H1 (cell line): ENCODE measurements around the gene HOOK1. TPM values are rescaled to one million over a fixed set of nuclear protein-coding genes. Genes with fewer than 3 reads are reported as not detected.

Source experiments
- CTCF ChIA-PET: fragments of 300-600 bp; sonication (Branson Sonifier 250); formaldehyde crosslinking; loops from one replicate; lab custom pipeline; 2021; ENCODE audit not compliant: partially characterized antibody; lab: Charles Lee
- POLR2A ChIA-PET: fragments of 300-600 bp; sonication (Branson Sonifier 250); formaldehyde crosslinking; loops from one replicate; lab custom pipeline; 2021; ENCODE audit warnings: inconsistent platforms; ENCODE audit not compliant: partially characterized antibody; lab: Charles Lee
- DNase-seq, 2 experiments: peaks; one replicate each; pipeline versions ENCODE4 v3.0.0 to v3.0.0-alpha.2; 2010 to 2022; ENCODE audit warnings: low spot score in 2 of 2, low read depth in 1 of 2, mixed read lengths in 1 of 2
- FAIRE-seq: peaks from 2 replicates; lab custom pipeline; 2011; peaks lifted over from hg19 to GRCh38; lab: Jason Lieb, UNC
- H2AFZ ChIP-seq: 2 replicates; pipeline ENCODE4 v1.8.1; 2012; ENCODE audit warnings: low read length, inconsistent platforms
- H2AK5ac ChIP-seq: 2 replicates; pipeline ENCODE4 v1.6.1; 2013; ENCODE audit warnings: low read depth, low read length
- H2BK120ac ChIP-seq: replicated peaks from 2 replicates; pipeline ENCODE3; 2013; ENCODE audit warnings: low read depth, low read length, inconsistent platforms
- H2BK12ac ChIP-seq: 2 replicates; pipeline ENCODE4 v1.6.1; 2013; ENCODE audit warnings: low read depth, low read length
- H2BK15ac ChIP-seq: 2 replicates; pipeline ENCODE4 v1.6.1; 2013; ENCODE audit warnings: low read length
- H2BK20ac ChIP-seq: 2 replicates; pipeline ENCODE4 v1.6.1; 2013; ENCODE audit warnings: low read length
- H2BK5ac ChIP-seq: 2 replicates; pipeline ENCODE4 v1.6.1; 2013; ENCODE audit warnings: low read depth, low read length
- H3K14ac ChIP-seq: 2 replicates; pipeline ENCODE4 v1.6.1; 2013; ENCODE audit warnings: inconsistent platforms; ENCODE audit not compliant: insufficient read length
- H3K18ac ChIP-seq: 2 replicates; pipeline ENCODE4 v1.6.1; 2013; ENCODE audit warnings: low read length; ENCODE audit errors: extremely low read depth
- H3K23ac ChIP-seq: 2 replicates; pipeline ENCODE4 v1.6.1; 2013; ENCODE audit warnings: inconsistent platforms; ENCODE audit not compliant: insufficient read length
- H3K23me2 ChIP-seq: 2 replicates; pipeline ENCODE4 v1.6.1; 2013; ENCODE audit warnings: low read depth, low read length
- H3K27ac ChIP-seq: 2 replicates; pipeline ENCODE4 v1.6.1; 2011; ENCODE audit warnings: low read depth, low read length, inconsistent platforms
- H3K27me3 ChIP-seq, 4 experiments: replicated peaks in 1 of 4; 1 replicate in 1 of 4; 2 replicates in 3 of 4; pipeline versions ENCODE4 v1.6.1 to v1.8.1; 2011 to 2013; ENCODE audit warnings: low read length in 3 of 4, mild to moderate bottlenecking in 3 of 4, inconsistent platforms in 2 of 4, mixed read lengths in 2 of 4, moderate library complexity in 1 of 4; ENCODE audit not compliant: control insufficient read depth in 3 of 4, insufficient read depth in 3 of 4; ENCODE audit errors: extremely low read depth in 1 of 4
- H3K36me3 ChIP-seq, 4 experiments: 2 replicates each; pipeline versions ENCODE4 v1.6.1 to v1.8.1; 2011 to 2013; ENCODE audit warnings: mild to moderate bottlenecking in 4 of 4, low read length in 3 of 4, moderate library complexity in 2 of 4, control low read depth in 1 of 4, inconsistent platforms in 1 of 4; ENCODE audit not compliant: insufficient read depth in 4 of 4, control insufficient read depth in 2 of 4
- H3K4ac ChIP-seq: replicated peaks from 2 replicates; pipeline ENCODE3; 2013; ENCODE audit warnings: low read length, low read depth, mixed read lengths, inconsistent platforms; ENCODE audit not compliant: insufficient read length
- H3K4me1 ChIP-seq, 4 experiments: replicated peaks in 1 of 4; 1 replicate in 1 of 4; 2 replicates in 3 of 4; pipeline versions ENCODE4 v1.6.1 to v1.8.1; 2011 to 2013; ENCODE audit warnings: low read length in 3 of 4, inconsistent platforms in 2 of 4, mixed read lengths in 1 of 4; ENCODE audit not compliant: insufficient read depth in 4 of 4, control insufficient read depth in 3 of 4
- H3K4me2 ChIP-seq, 2 experiments: 2 replicates each; pipeline versions ENCODE4 v1.6.1 to v1.8.1; 2011 to 2013; ENCODE audit warnings: low read depth in 2 of 2, low read length in 2 of 2, control low read depth in 1 of 2, inconsistent platforms in 1 of 2, mild to moderate bottlenecking in 1 of 2; ENCODE audit not compliant: insufficient read depth in 1 of 2
- H3K4me3 ChIP-seq, 4 experiments: fragments of 200-600, 300-600 bp in 1 of 4; sonication (generic), shearing (Covaris generic), sonication (Bioruptor Twin) in 1 of 4; 2 replicates each; pipeline versions ENCODE4 v1.5.1 to v1.8.1; 2011 to 2016; ENCODE audit warnings: low read length in 4 of 4, low read depth in 3 of 4, control low read depth in 2 of 4, inconsistent platforms in 2 of 4, mild to moderate bottlenecking in 2 of 4, mixed read lengths in 1 of 4, moderate library complexity in 1 of 4; ENCODE audit not compliant: insufficient read depth in 2 of 4; ENCODE audit errors: extremely low read depth in 1 of 4
- H3K56ac ChIP-seq: replicated peaks from 2 replicates; pipeline ENCODE3; 2013; ENCODE audit warnings: low read depth, mild to moderate bottlenecking, mixed read lengths, low read length, inconsistent platforms; ENCODE audit not compliant: insufficient read length
- H3K79me1 ChIP-seq: 2 replicates; pipeline ENCODE4 v1.6.1; 2013; ENCODE audit warnings: low read depth, low read length, control low read depth
- H3K79me2 ChIP-seq, 2 experiments: 2 replicates each; pipeline versions ENCODE4 v1.6.1 to v1.8.1; 2012 to 2013; ENCODE audit warnings: low read length in 2 of 2, mild to moderate bottlenecking in 2 of 2, inconsistent platforms in 1 of 2; ENCODE audit not compliant: insufficient read depth in 2 of 2, control insufficient read depth in 1 of 2
- H3K9ac ChIP-seq, 4 experiments: replicated peaks in 1 of 4; 1 replicate in 1 of 4; 2 replicates in 3 of 4; pipeline versions ENCODE4 v1.6.1 to v1.8.1; 2011 to 2013; ENCODE audit warnings: low read depth in 3 of 4, low read length in 3 of 4, control low read depth in 2 of 4, mild to moderate bottlenecking in 2 of 4, moderate library complexity in 2 of 4, inconsistent platforms in 1 of 4; ENCODE audit errors: extremely low read depth in 1 of 4
- H3K9me3 ChIP-seq, 2 experiments: 2 replicates each; pipeline versions ENCODE4 v1.6.1 to v1.8.1; 2012 to 2013; ENCODE audit warnings: mild to moderate bottlenecking in 2 of 2, moderate library complexity in 2 of 2, control low read depth in 1 of 2, inconsistent platforms in 1 of 2, low read depth in 1 of 2, low read length in 1 of 2, mixed read lengths in 1 of 2; ENCODE audit not compliant: insufficient read depth in 2 of 2
- H4K20me1 ChIP-seq, 2 experiments: replicated peaks in 1 of 2; 2 replicates each; pipeline versions ENCODE3 to v1.8.1; 2011 to 2013; ENCODE audit warnings: inconsistent platforms in 2 of 2, low read length in 2 of 2, mild to moderate bottlenecking in 1 of 2; ENCODE audit not compliant: insufficient read depth in 2 of 2, control insufficient read depth in 1 of 2
- H4K5ac ChIP-seq: 2 replicates; pipeline ENCODE4 v1.6.1; 2013; ENCODE audit warnings: low read length, low read depth, mixed read lengths, inconsistent platforms; ENCODE audit not compliant: insufficient read length
- H4K8ac ChIP-seq: 2 replicates; pipeline ENCODE4 v1.8.0; 2013; ENCODE audit warnings: mild to moderate bottlenecking, moderate library complexity, low read length, inconsistent platforms; ENCODE audit not compliant: insufficient read depth; ENCODE audit errors: extremely low read depth
- H4K91ac ChIP-seq: replicated peaks from 2 replicates; pipeline ENCODE3; 2013; ENCODE audit warnings: low read length, mixed read lengths, inconsistent platforms; ENCODE audit not compliant: insufficient read length
- CHD1 ChIP-seq: IDR thresholded peaks from 2 replicates; pipeline ENCODE4 v1.6.1; 2012; ENCODE audit warnings: low read depth, low read length, improper control_type of control experiment
- CHD2 ChIP-seq: IDR thresholded peaks from 2 replicates; pipeline ENCODE4 v1.6.1; 2012; ENCODE audit warnings: low read length, improper control_type of control experiment
- CTBP2 ChIP-seq: IDR thresholded peaks from 2 replicates; pipeline ENCODE4 v1.7.0; 2011; ENCODE audit warnings: borderline replicate concordance, mild to moderate bottlenecking, moderate library complexity, mixed read lengths, low read length; ENCODE audit not compliant: insufficient read depth, insufficient read length
- CTCF ChIP-seq, 3 experiments: IDR thresholded peaks; 1 replicate in 2 of 3; 2 replicates in 1 of 3; pipeline versions ENCODE4 v1.5.1 to v1.6.1; 2011; ENCODE audit warnings: low read length in 3 of 3, mild to moderate bottlenecking in 3 of 3, inconsistent platforms in 2 of 3, low read depth in 1 of 3, moderate library complexity in 1 of 3; ENCODE audit not compliant: insufficient read depth in 1 of 3; ENCODE audit errors: control extremely low read depth in 1 of 3
- E2F6 ChIP-seq: IDR thresholded peaks from 2 replicates; pipeline ENCODE4 v1.6.1; 2012; ENCODE audit warnings: inconsistent platforms
- FOSL1 ChIP-seq: IDR thresholded peaks from 2 replicates; pipeline ENCODE4 v1.6.1; 2011; ENCODE audit warnings: mild to moderate bottlenecking, low read depth, low read length, moderate library complexity; ENCODE audit not compliant: insufficient read depth
- KDM1A ChIP-seq: fragments of 200-600, 300-600 bp; sonication (generic); IDR thresholded peaks from 2 replicates; pipeline ENCODE4 v1.7.1; 2016; ENCODE audit warnings: mild to moderate bottlenecking, low read length, borderline replicate concordance
- KDM4A ChIP-seq: IDR thresholded peaks from one replicate; pipeline ENCODE4 v1.7.1; 2012; ENCODE audit warnings: low read depth, mild to moderate bottlenecking, moderate library complexity, low read length, inconsistent platforms; ENCODE audit not compliant: severe bottlenecking
- MAX ChIP-seq: IDR thresholded peaks from 2 replicates; pipeline ENCODE4 v1.6.1; 2012; ENCODE audit warnings: inconsistent platforms
- SAP30 ChIP-seq: fragments of 300-600 bp; sonication (generic); IDR thresholded peaks from 2 replicates; pipeline ENCODE4 v1.7.1; 2012; ENCODE audit warnings: low read length, moderate library complexity, mild to moderate bottlenecking, inconsistent platforms; ENCODE audit not compliant: insufficient read depth, insufficient replicate concordance
- WGBS, 2 experiments: shearing (Covaris generic) in 1 of 2; methylation state at CpG; one replicate each; pipeline versions ENCODE4 v1.1.6 to v1.1.7; 2013 to 2015; ENCODE audit warnings: low lambda C conversion rate in 2 of 2, mixed read lengths in 2 of 2, inconsistent platforms in 1 of 2, low coverage in 1 of 2, missing lambda C conversion rate in 1 of 2; ENCODE audit not compliant: insufficient replicate concordance in 2 of 2, insufficient coverage in 1 of 2, insufficient read length in 1 of 2; ENCODE audit errors: extremely low coverage in 1 of 2, missing lambda C conversion rate in 1 of 2; 5-methylcytosine and 5-hydroxymethylcytosine counted together
- polyA plus RNA-seq, 7 experiments: library from polyadenylated mRNA; depleted of rRNA in 3 of 7; stranded (reverse) in 5 of 7; unstranded in 2 of 7; fragments of >200 nt in 5 of 7; fragments of 200-250 nt in 2 of 7; gene quantifications; 1 replicate in 5 of 7; 2 replicates in 1 of 7; 4 replicates in 1 of 7; pipeline versions ENCODE4 v1.2.1 to v1.2.3, GENCODE V29; 2011 to 2013; ENCODE audit warnings: missing spikeins in 2 of 7, mixed read lengths in 2 of 7
- total RNA-seq: library from RNA; stranded (reverse); fragmentation: NEBNext Ultra II Directional; extraction: Animal tissue kit (Norgen Biotek cat#: 25700); gene quantifications from 2 replicates; pipeline ENCODE4 v1.2.1, GENCODE V29; 2021

HOOK1 gene
- total and polyA plus RNA-seq, 2 of the 8 experiments (the other 6 are each of a cell fraction or from before 2014, with no cell fraction given), result 5.6 to 34.5 TPM

- Histone ChIP-seq H3K18ac (no peak overlapping the region), H3K14ac (no peak overlapping the region)
- TF ChIP-seq MAX, result no peak
- no peak for TF ChIP-seq CHD2
- no peak for TF ChIP-seq CHD1
- no peak for TF ChIP-seq SAP30
- no peak for TF ChIP-seq FOSL1
- TF ChIP-seq E2F6, result no peak
- TF ChIP-seq KDM4A, result no peak
- no peak for TF ChIP-seq KDM1A
- no peak for TF ChIP-seq CTBP2
- TF ChIP-seq CTCF (IDR thresholded peaks at IDR 0.05; ENCODE audit: control extremely low read depth in 1 of 3, insufficient read depth in 1 of 3, low read depth in 1 of 3, low read length in 3 of 3), result no peak
Measured at GRCh38 chr1:59908682-59909081, 93.9 kb downstream of the HOOK1 start.

More at GRCh38 chr1:59908682-59909081, 93.9 kb downstream of the HOOK1 start:
- Histone ChIP-seq H3K56ac (no peak overlapping the region), H3K79me2 (no peaks in the 10 kb centered on the region), H3K36me3 (no peaks in the 10 kb centered on the region), H3K79me1 (no peaks in the 10 kb centered on the region), H3K9ac (no peak overlapping the region), H2BK120ac (no peak overlapping the region), H2BK20ac (no peak overlapping the region), H3K9me3 (no peaks in the 10 kb centered on the region), H3K27ac (no peak overlapping the region), H3K23me2 (no peaks in the 10 kb centered on the region), H4K8ac (no peak overlapping the region), H3K23ac (no peak overlapping the region), H2AK5ac (no peak overlapping the region), H4K91ac (no peak overlapping the region), H3K4me2 (no peak overlapping the region), H2AFZ (no peak overlapping the region), H4K5ac (no peak overlapping the region), H3K4ac (no peak overlapping the region), H3K4me3 (no peak overlapping the region), H4K20me1 (no peaks in the 10 kb centered on the region), H3K4me1 (no peaks in the 10 kb centered on the region), H2BK12ac (no peak overlapping the region), H3K27me3 (no peaks in the 10 kb centered on the region), H2BK15ac (no peak overlapping the region), H2BK5ac (no peak overlapping the region)
- ChIA-PET POLR2A (no interaction called here), CTCF (interaction anchor here (1.0 kb wide), 1 partner anchor 39 kb away, joined by 3 read pairs; no protein-coding TSS in a partner anchor)
- FAIRE-seq, result no peak
- WGBS, 2 experiments, result 92% methylated on average over 2 of the region's 2 CpGs; no CpG with 5 or more reads in 1 of the 2 experiments
- no peak for DNase-seq
